AG04450 (cell line): ENCODE measurements around the gene AGT. TPM values are rescaled to one million over a fixed set of nuclear protein-coding genes. Genes with fewer than 3 reads are reported as not detected.

ENCODE experiments used
- CTCF ChIA-PET: fragments of 300-600, 350-600 bp; formaldehyde crosslinking; extraction: SDS; loops from one replicate; lab custom pipeline; 2022; ENCODE audit warnings: antibody characterized with exemption, inconsistent platforms; lab: Charles Lee
- POLR2A ChIA-PET: fragments of 350-600 bp; formaldehyde crosslinking; extraction: SDS; loops from one replicate; lab custom pipeline; 2021; ENCODE audit warnings: antibody characterized with exemption, inconsistent platforms; lab: Yijun Ruan, JAX
- DNase-seq: peaks from one replicate; pipeline ENCODE4 v3.0.0-alpha.2; 2011; ENCODE audit warnings: low read depth, low spot score
- H3K27ac ChIP-seq: one replicate; pipeline ENCODE4 v1.5.1; 2012; ENCODE audit warnings: low read depth, low read length, control low read depth
- H3K27me3 ChIP-seq: one replicate; pipeline ENCODE4 v1.6.0; 2012; ENCODE audit warnings: low read length; ENCODE audit not compliant: control insufficient read depth, insufficient read depth
- H3K4me3 ChIP-seq: 2 replicates; pipeline ENCODE4 v1.5.1; 2011; ENCODE audit warnings: mild to moderate bottlenecking, low read depth, low read length, control low read depth
- H3K9me3 ChIP-seq: 2 replicates; pipeline ENCODE4 v1.5.1; 2012; ENCODE audit warnings: low read length; ENCODE audit not compliant: control insufficient read depth, insufficient read depth
- polyA plus RNA-seq: library from polyadenylated mRNA; depleted of rRNA; stranded (reverse); fragments of >200 nt; gene quantifications from 2 replicates; pipeline ENCODE4 v1.2.3, GENCODE V29; 2011
- TF ChIP-seq, protein P1 (sequence below): IDR thresholded peaks from 2 replicates; pipeline ENCODE4 v1.5.1; 2011; ENCODE audit warnings: low read depth, low read length, control low read depth, inconsistent platforms

AGT gene
- polyA plus RNA-seq, 1 experiment = 6.2 TPM

DNA sequence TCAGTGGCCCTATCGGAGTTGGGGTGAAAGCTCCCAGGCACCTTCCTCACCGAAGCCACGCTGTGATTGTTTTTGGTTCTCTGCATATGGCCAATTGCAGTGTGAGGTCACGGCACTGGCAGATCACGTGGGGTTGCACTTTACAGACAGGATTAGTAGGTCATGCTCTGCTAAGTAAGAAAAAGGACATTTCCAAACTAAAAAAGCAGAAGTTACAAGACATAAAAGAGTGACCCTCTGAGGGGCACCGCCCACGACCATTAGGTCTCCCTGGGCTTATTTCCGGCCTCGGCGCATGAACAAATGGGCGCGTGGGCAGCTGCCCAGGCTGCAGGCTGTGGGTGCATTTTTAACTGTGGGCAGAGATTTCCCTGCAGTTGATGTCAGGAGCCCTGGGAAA, 35.2 kb upstream of the AGT start:
- Histone ChIP-seq H3K27me3 (peaks cover 2% of the 10 kb centered on the region), H3K4me3 (no peak overlapping the region), H3K27ac (no peak overlapping the region), H3K9me3 (no peaks in the 10 kb centered on the region; the same call in 1 of the 2 replicates)
- TF ChIP-seq, protein P1, sequence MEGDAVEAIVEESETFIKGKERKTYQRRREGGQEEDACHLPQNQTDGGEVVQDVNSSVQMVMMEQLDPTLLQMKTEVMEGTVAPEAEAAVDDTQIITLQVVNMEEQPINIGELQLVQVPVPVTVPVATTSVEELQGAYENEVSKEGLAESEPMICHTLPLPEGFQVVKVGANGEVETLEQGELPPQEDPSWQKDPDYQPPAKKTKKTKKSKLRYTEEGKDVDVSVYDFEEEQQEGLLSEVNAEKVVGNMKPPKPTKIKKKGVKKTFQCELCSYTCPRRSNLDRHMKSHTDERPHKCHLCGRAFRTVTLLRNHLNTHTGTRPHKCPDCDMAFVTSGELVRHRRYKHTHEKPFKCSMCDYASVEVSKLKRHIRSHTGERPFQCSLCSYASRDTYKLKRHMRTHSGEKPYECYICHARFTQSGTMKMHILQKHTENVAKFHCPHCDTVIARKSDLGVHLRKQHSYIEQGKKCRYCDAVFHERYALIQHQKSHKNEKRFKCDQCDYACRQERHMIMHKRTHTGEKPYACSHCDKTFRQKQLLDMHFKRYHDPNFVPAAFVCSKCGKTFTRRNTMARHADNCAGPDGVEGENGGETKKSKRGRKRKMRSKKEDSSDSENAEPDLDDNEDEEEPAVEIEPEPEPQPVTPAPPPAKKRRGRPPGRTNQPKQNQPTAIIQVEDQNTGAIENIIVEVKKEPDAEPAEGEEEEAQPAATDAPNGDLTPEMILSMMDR = no peak
- POLR2A ChIA-PET = no interaction called here
- CTCF ChIA-PET = no interaction called here
- no peak for DNase-seq

DNA sequence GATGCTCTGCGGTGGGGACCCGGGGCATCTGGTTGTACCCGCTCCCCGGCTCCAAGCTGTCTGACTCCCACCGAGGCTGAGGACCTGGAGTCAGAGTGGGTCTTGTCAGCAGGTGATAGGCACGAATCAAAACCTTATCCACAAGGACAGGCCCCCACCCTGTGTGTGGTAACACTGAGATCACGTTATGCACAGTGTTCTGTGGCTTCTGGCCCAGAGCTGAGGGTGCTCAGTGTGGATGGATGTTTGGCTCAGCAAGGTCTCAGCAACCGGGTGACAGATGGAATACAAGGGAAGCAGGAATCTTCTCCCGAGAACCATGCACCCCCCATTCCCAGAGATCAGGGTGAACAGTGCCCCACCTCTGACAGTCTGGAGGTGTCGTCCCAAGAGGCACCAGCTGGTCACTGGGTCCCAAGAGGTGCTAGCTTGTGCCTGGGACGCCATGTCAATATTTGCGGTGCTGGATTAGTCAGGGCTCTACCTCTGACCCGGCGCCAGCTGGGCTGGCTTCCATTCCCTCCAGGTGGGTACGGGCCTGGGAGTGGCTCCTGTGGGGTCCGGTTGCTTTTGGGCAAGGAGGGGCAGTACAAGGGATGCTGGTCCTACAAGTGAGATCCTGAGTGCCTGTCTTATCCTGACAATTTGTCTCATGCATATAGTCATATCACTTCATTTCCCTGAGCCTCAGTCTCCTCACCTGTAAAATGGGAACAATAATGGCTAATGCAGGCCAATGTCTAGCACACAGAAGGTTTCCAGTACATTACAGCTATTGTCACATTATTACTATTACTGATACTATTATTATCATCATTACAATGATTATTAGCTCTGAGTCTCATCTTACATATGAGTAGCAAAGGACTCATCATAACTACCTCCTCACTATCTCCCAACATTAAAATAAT, 34.2 kb upstream of the AGT start:
- TF ChIP-seq, protein P1 = no peak
- ChIA-PET POLR2A (no interaction called here), CTCF (no interaction called here)
- Histone ChIP-seq H3K4me3 (no peak overlapping the region), H3K27me3 (peaks cover 2% of the 10 kb centered on the region), H3K27ac (no peak overlapping the region), H3K9me3 (no peaks in the 10 kb centered on the region; the same call in 1 of the 2 replicates)
- DNase-seq = no peak

DNA sequence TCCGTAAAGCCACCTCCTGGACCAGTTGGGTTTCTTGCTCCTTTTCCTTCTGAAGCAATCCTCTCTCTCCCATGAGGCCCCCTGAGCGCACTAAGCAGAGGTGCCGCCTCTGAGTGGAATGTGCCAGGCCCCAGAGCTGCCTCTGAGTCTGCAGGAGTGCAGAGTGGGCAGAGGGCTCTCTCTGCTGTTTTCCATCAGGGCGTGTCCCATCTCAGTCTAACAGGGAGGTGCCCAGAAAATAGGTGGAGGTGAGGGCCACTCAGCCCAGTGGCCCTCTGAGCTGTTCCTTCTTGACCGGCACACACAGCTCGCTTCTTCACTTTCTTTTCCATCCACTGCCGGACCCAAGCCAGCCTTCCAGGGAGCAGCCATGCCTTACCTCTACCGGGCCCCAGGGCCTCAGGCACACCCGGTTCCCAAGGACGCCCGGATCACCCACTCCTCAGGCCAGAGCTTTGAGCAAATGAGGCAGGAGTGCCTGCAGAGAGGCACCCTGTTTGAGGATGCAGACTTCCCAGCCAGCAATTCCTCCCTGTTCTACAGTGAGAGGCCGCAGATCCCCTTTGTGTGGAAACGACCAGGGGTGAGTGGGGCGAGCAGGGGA, 33.3 kb upstream of the AGT start, which contains the start of gene CAPN9:
Gene CAPN9, plus strand, starts transcription at position 262 of the 604 bp plus-strand sequence. Its CDS starts 109 bp downstream, at position 371.
- Histone ChIP-seq H3K4me3 (no peak within 1 kb of the TSS), H3K27ac (no peak within 1 kb of the TSS), H3K9me3 (no peaks in the 10 kb centered on the region; the same call in 1 of the 2 replicates), H3K27me3 (peaks cover 2% of the 10 kb centered on the region)
- DNase-seq = no peak
- CTCF ChIA-PET = no interaction called here
- TF ChIP-seq, protein P1 = no peak
- POLR2A ChIA-PET = interaction anchor here (0.8 kb wide), 1 partner anchor 26 kb away, joined by 5 read pairs; no protein-coding TSS in a partner anchor

DNA sequence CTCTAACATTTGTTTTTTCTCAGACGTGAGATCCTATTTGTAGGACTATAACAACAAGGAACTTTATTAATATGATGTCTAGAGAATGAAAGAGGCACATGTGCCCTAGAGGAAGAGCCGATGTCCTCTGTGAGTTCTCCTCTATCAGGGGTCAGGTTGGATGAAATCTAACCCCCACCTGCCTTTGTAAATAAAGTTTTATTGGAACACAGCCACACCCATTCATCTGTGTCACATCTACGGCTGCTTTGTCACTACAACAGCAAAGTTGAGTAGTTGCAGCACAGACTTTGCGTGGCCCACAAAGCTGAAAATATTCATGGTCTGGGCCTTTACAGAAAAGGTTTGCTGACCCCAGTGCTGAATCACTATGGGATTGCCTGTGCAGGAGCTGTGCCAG, 32.7 kb upstream of the AGT start:
- H3K9me3 ChIP-seq = no peaks in the 10 kb centered on the region; the same call in 1 of the 2 replicates
- no peak overlapping the region for H3K27ac ChIP-seq
- CTCF ChIA-PET = no interaction called here
- peaks cover 2% of the 10 kb centered on the region for H3K27me3 ChIP-seq
- no peak for DNase-seq
- H3K4me3 ChIP-seq = no peak overlapping the region
- TF ChIP-seq, protein P1 = no peak
- POLR2A ChIA-PET = interaction anchor here (0.8 kb wide), 1 partner anchor 26 kb away, joined by 5 read pairs; no protein-coding TSS in a partner anchor

DNA sequence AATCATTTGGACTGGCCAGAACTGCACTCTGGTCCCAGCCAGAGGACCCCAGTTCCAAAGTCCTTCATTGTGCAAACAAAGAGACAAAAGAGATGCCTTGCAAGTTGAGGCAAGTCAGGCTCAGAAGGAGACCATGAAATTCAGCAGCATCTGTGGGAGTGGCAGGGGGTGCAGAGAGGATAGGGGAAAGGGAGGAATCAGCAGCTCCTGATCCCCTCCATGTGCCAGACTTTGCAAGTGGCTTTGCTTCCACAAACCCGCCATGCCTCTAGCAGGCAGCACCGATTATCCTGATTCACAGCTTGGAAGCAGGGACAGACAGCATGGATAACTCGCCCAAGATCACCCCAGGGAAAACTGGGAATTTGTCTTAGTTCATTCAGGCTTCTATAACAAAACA, 31.1 kb upstream of the AGT start:
- Histone ChIP-seq H3K27ac (peak overlapping the region; percentile 21), H3K4me3 (no peak overlapping the region), H3K9me3 (no peaks in the 10 kb centered on the region; the same call in 1 of the 2 replicates), H3K27me3 (no peaks in the 10 kb centered on the region)
- no peak for DNase-seq
- ChIA-PET CTCF (no interaction called here), POLR2A (interaction anchor here (1.7 kb wide), 1 partner anchor 9 kb away, joined by 9 read pairs; no protein-coding TSS in a partner anchor)
- TF ChIP-seq, protein P1 = no peak
